ENCODE data around the gene PCDHGA4.

GRCh38 chr5:141366016-141366896 is 11.4 kb downstream of the PCDHGA4 start:
- TF ChIP-seq CTCF (IDR thresholded peaks at IDR 0.05) (no peak), POLR2A (IDR thresholded peaks at IDR 0.05) (no peak)

Measured in right lobe of liver (tissue), 4 donors.